Esophagus squamous epithelium (tissue), 4 donors: ENCODE results near the gene PFDN1.

Experiments
- CTCF ChIP-seq, 6 experiments: fragments of 450-650 bp in 4 of 6; fragments of 200-600 bp in 2 of 6; sonication (generic) in 2 of 6; IDR thresholded peaks; one replicate each; pipeline ENCODE4 v1.5.1; 2016 to 2019; ENCODE audit warnings: antibody characterized with exemption in 6 of 6, mild to moderate bottlenecking in 4 of 6, moderate library complexity in 4 of 6
- POLR2A ChIP-seq, 4 donors: fragments of 450-650 bp; IDR thresholded peaks; one replicate each; pipeline ENCODE4 v1.6.1; 2017; ENCODE audit warnings: antibody characterized with exemption in 4 of 4, mild to moderate bottlenecking in 4 of 4, moderate library complexity in 3 of 4

- TF ChIP-seq CTCF (IDR thresholded peaks at IDR 0.05): no peak
- TF ChIP-seq POLR2A (IDR thresholded peaks at IDR 0.05): no peak
Observed at GRCh38 chr5:140297283-140297682, 5.6 kb downstream of the PFDN1 start.
